ENCODE results near the gene BNIP3. TPM values are rescaled to one million over a fixed set of nuclear protein-coding genes. Genes with fewer than 3 reads are reported as not detected.

The BNIP3 gene
- total RNA-seq, 1 experiment from 2014 or later, result 57.1 TPM

DNA sequence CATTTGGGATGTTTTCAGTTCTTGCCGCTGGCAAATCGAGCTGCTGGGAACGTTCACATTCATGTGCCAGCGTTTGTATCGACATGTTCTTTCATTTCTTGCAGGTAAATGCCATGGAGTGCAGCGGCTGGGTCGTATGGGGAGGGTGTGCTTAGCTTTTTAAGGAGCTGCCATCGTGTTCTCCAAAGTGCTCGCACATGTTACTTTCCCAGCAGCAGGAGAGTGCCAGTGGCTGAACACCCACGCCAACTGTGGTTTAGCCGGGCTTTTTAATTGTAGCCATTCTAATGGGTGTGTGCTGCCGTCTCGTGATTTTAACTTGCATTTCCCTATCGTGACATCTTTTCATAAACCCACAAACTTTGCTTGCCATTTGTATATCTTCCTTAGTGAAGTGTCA is 11.6 kb upstream of the BNIP3 start:
- Histone ChIP-seq H2BK12ac (ENCODE audit: insufficient read length, low read depth, low read length) (no peak overlapping the region), H2BK15ac (ENCODE audit: low read depth, low read length) (no peak overlapping the region), H3K23me2 (ENCODE audit: insufficient read length, low read depth, low read length, poor library complexity, severe bottlenecking) (no peaks in the 10 kb centered on the region), H3K79me1 (ENCODE audit: insufficient read depth, low read depth, low read length, poor library complexity, severe bottlenecking) (no peaks in the 10 kb centered on the region), H3K4ac (ENCODE audit: low read depth, low read length) (no peak overlapping the region), H3K14ac (ENCODE audit: insufficient read depth, low read length) (no peak overlapping the region), H3K56ac (ENCODE audit: insufficient read length, low read depth, low read length) (no peak overlapping the region), H3K23ac (ENCODE audit: insufficient read length, low read depth, low read length) (no peak overlapping the region), H4K20me1 (ENCODE audit: control insufficient read depth, insufficient read depth, insufficient read length) (no peaks in the 10 kb centered on the region), H3K9ac (ENCODE audit: extremely low read depth, insufficient read length, low read length) (no peak overlapping the region), H3K27ac (ENCODE audit: insufficient read length, low read depth, low read length) (no peak overlapping the region), H2AFZ (ENCODE audit: low read length) (no peak overlapping the region), H3K4me2 (ENCODE audit: insufficient read depth, insufficient read length, low read length) (no peak overlapping the region), H3K18ac (ENCODE audit: insufficient read length, low read depth, low read length) (no peak overlapping the region), H3K4me1 (ENCODE audit: insufficient read depth, low read length) (peaks cover 7% of the 10 kb centered on the region), H2BK20ac (ENCODE audit: low read depth, low read length, poor library complexity, severe bottlenecking) (no peak overlapping the region), H2BK5ac (ENCODE audit: insufficient read length, low read length) (no peak overlapping the region), H4K8ac (replicated peaks; ENCODE audit: insufficient read length, low read depth, low read length) (no peak overlapping the region), H4K91ac (ENCODE audit: insufficient read length, low read depth, low read length) (no peak overlapping the region), H2AK5ac (ENCODE audit: insufficient read length, low read length) (no peak overlapping the region), H3T11ph (ENCODE audit: low read length) (no peak overlapping the region), H3K9me3 (ENCODE audit: control insufficient read depth, low read depth, low read length) (no peaks in the 10 kb centered on the region), H4K5ac (ENCODE audit: insufficient read length, low read depth, low read length) (no peak overlapping the region), H3K27me3 (ENCODE audit: insufficient read depth, low read length) (no peaks in the 10 kb centered on the region), H2BK120ac (ENCODE audit: low read depth, low read length, poor library complexity, severe bottlenecking) (no peak overlapping the region), H3K79me2 (ENCODE audit: insufficient read depth, low read length) (no peaks in the 10 kb centered on the region)
- peaks cover 1% of the 10 kb centered on the region for H3K27me3 Mint-ChIP-seq (ENCODE audit: low read depth)
- TF ChIP-seq, protein P1, sequence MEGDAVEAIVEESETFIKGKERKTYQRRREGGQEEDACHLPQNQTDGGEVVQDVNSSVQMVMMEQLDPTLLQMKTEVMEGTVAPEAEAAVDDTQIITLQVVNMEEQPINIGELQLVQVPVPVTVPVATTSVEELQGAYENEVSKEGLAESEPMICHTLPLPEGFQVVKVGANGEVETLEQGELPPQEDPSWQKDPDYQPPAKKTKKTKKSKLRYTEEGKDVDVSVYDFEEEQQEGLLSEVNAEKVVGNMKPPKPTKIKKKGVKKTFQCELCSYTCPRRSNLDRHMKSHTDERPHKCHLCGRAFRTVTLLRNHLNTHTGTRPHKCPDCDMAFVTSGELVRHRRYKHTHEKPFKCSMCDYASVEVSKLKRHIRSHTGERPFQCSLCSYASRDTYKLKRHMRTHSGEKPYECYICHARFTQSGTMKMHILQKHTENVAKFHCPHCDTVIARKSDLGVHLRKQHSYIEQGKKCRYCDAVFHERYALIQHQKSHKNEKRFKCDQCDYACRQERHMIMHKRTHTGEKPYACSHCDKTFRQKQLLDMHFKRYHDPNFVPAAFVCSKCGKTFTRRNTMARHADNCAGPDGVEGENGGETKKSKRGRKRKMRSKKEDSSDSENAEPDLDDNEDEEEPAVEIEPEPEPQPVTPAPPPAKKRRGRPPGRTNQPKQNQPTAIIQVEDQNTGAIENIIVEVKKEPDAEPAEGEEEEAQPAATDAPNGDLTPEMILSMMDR (conservative IDR thresholded peaks at IDR 0.05), result no peak
- H3K4me3 Mint-ChIP-seq, result no peak overlapping the region
- no CpG with 5 or more reads among the region's 14 CpGs for WGBS (ENCODE audit: extremely low coverage, insufficient read length, low lambda C conversion rate)
- H3K9me3 Mint-ChIP-seq, result peaks cover 0 to under 1% of the 10 kb centered on the region in 2 experiments; a peak in 1 of 5 replicates
- no peak overlapping the region for H3K27ac Mint-ChIP-seq
- no peak for DNase-seq
- H3K36me3 Mint-ChIP-seq (ENCODE audit: insufficient read depth in 1 of 3, low read depth in 3 of 3), result peaks cover 0 to 2% (median 0%) of the 10 kb centered on the region in 3 experiments; a peak in 1 of 7 replicates
- peaks cover 26 to 28% of the 10 kb centered on the region in 2 experiments for H3K4me1 Mint-ChIP-seq
